Hepatocyte (in vitro differentiated cells): ENCODE results near the gene ATP6V1F. TPM values are rescaled to one million over a fixed set of nuclear protein-coding genes. Genes with fewer than 3 reads are reported as not detected.

Experiments used
- DNase-seq: peaks from one replicate; pipeline ENCODE4 v3.0.0-alpha.2; 2016; ENCODE audit warnings: low spot score
- H2AFZ ChIP-seq: fragments of 200-600 bp; sonication (generic); 2 replicates; pipeline ENCODE4 v1.6.0; 2016; ENCODE audit warnings: antibody characterized with exemption, mild to moderate bottlenecking
- H3K27ac ChIP-seq: fragments of 200-600 bp; sonication (generic); 2 replicates; pipeline ENCODE4 v1.5.1; 2016; ENCODE audit warnings: mild to moderate bottlenecking
- H3K27me3 ChIP-seq: fragments of 200-600 bp; sonication (generic); 2 replicates; pipeline ENCODE4 v1.6.1; 2016
- H3K36me3 ChIP-seq: fragments of 200-600 bp; sonication (generic); replicated peaks from 2 replicates; pipeline ENCODE4 v1.5.1; 2016; ENCODE audit warnings: low read depth; ENCODE audit not compliant: insufficient read depth
- H3K4me1 ChIP-seq: fragments of 200-600 bp; sonication (generic); 2 replicates; pipeline ENCODE4 v1.5.1; 2016; ENCODE audit warnings: mild to moderate bottlenecking, moderate library complexity; ENCODE audit not compliant: insufficient read depth
- H3K4me2 ChIP-seq: fragments of 200-600 bp; sonication (generic); 2 replicates; pipeline ENCODE4 v1.6.0; 2016
- H3K4me3 ChIP-seq: fragments of 200-600 bp; sonication (generic); 2 replicates; pipeline ENCODE4 v1.5.1; 2016; ENCODE audit warnings: mild to moderate bottlenecking
- H3K79me2 ChIP-seq: fragments of 200-600 bp; sonication (generic); 2 replicates; pipeline ENCODE4 v1.6.0; 2017; ENCODE audit warnings: mild to moderate bottlenecking
- H3K9me2 ChIP-seq: fragments of 200-600 bp; sonication (generic); replicated peaks from 2 replicates; pipeline ENCODE4 v1.6.0; 2017; ENCODE audit warnings: mild to moderate bottlenecking; ENCODE audit not compliant: insufficient read depth
- H3K9me3 ChIP-seq: fragments of 200-600 bp; sonication (generic); 2 replicates; pipeline ENCODE4 v1.5.1; 2016; ENCODE audit warnings: low read depth, mild to moderate bottlenecking
- H4K20me1 ChIP-seq: fragments of 200-600 bp; sonication (generic); 2 replicates; pipeline ENCODE4 v1.6.0; 2016; ENCODE audit warnings: mild to moderate bottlenecking; ENCODE audit not compliant: insufficient read depth, poor library complexity, severe bottlenecking
- CTCF ChIP-seq: fragments of 200-600 bp; sonication (generic); IDR thresholded peaks from 2 replicates; pipeline ENCODE4 v1.5.1; 2016; ENCODE audit warnings: antibody characterized with exemption, mild to moderate bottlenecking; ENCODE audit not compliant: poor library complexity
- EZH2 ChIP-seq: fragments of 200-600 bp; sonication (generic); IDR thresholded peaks from 2 replicates; pipeline ENCODE4 v1.6.1; 2016; ENCODE audit warnings: antibody characterized with exemption, mild to moderate bottlenecking, borderline replicate concordance
- EZH2phosphoT487 ChIP-seq: fragments of 200-600 bp; sonication (generic); IDR thresholded peaks from one replicate; pipeline ENCODE4 v1.6.1; 2018; ENCODE audit warnings: antibody characterized with exemption, mild to moderate bottlenecking, low read depth, moderate library complexity; ENCODE audit not compliant: unreplicated experiment, severe bottlenecking
- WGBS: methylation state at CpG from one replicate; pipeline ENCODE4 v1.1.6; 2016; ENCODE audit warnings: low lambda C conversion rate; ENCODE audit errors: missing lambda C conversion rate; 5-methylcytosine and 5-hydroxymethylcytosine counted together
- polyA plus RNA-seq: library from polyadenylated mRNA; unstranded; fragments of >200 nt; fragmentation: Nextera tagmentation; extraction: Ambion mirVana; gene quantifications from 2 replicates; pipeline ENCODE4 v1.2.1, GENCODE V29; 2016
- total RNA-seq: library from RNA; depleted of rRNA; stranded (reverse); fragments of >200 nt; gene quantifications from 2 replicates; pipeline ENCODE4 v1.2.3, GENCODE V29; 2014

The ATP6V1F gene
- total and polyA plus RNA-seq, 2 experiments from 2014 or later, result 184 to 422 TPM

GRCh38 chr7:128887169-128888038, 24.7 kb downstream of the ATP6V1F start:
- TF ChIP-seq EZH2, result no peak
- no peak for TF ChIP-seq CTCF
- TF ChIP-seq EZH2phosphoT487, result no peak
- H3K4me2 ChIP-seq, result no peak overlapping the region
- H3K36me3 ChIP-seq, result no peaks in the 10 kb centered on the region
- no peaks in the 10 kb centered on the region for H3K4me1 ChIP-seq
- no peak overlapping the region for H2AFZ ChIP-seq
- 91% methylated on average over 7 of the region's 7 CpGs for WGBS
- peaks cover 5% of the 10 kb centered on the region for H3K27me3 ChIP-seq
- H3K79me2 ChIP-seq, result no peaks in the 10 kb centered on the region
- DNase-seq, result no peak
- H3K9me3 ChIP-seq, result no peaks in the 10 kb centered on the region
- no peak overlapping the region for H3K4me3 ChIP-seq
- no peak overlapping the region for H3K27ac ChIP-seq
- no peaks in the 10 kb centered on the region for H4K20me1 ChIP-seq
- H3K9me2 ChIP-seq, result no peaks in the 10 kb centered on the region

- Histone ChIP-seq H3K4me3 (no peak overlapping the region), H3K9me3 (no peaks in the 10 kb centered on the region), H4K20me1 (no peaks in the 10 kb centered on the region), H3K9me2 (no peaks in the 10 kb centered on the region), H3K79me2 (no peaks in the 10 kb centered on the region), H3K36me3 (no peaks in the 10 kb centered on the region), H3K27me3 (peaks cover 5% of the 10 kb centered on the region), H3K27ac (no peak overlapping the region), H2AFZ (no peak overlapping the region), H3K4me1 (no peaks in the 10 kb centered on the region), H3K4me2 (no peak overlapping the region)
- WGBS, result 87% methylated on average over 7 of the region's 7 CpGs
- no peak for TF ChIP-seq CTCF
- no peak for TF ChIP-seq EZH2phosphoT487
- no peak for TF ChIP-seq EZH2
- no peak for DNase-seq
Observed at GRCh38 chr7:128888039-128888755, 25.5 kb downstream of the ATP6V1F start.

GRCh38 chr7:128888756-128889095, 26.1 kb downstream of the ATP6V1F start:
- Histone ChIP-seq H4K20me1 (no peaks in the 10 kb centered on the region), H3K79me2 (no peaks in the 10 kb centered on the region), H3K4me1 (no peaks in the 10 kb centered on the region), H3K4me2 (no peak overlapping the region), H3K9me2 (no peaks in the 10 kb centered on the region), H3K36me3 (no peaks in the 10 kb centered on the region), H3K9me3 (no peaks in the 10 kb centered on the region), H3K27me3 (peaks cover 5% of the 10 kb centered on the region), H3K27ac (no peak overlapping the region), H3K4me3 (no peak overlapping the region), H2AFZ (no peak overlapping the region)
- 80% methylated on average over 11 of the region's 11 CpGs for WGBS
- no peak for DNase-seq
- TF ChIP-seq EZH2, result no peak
- no peak for TF ChIP-seq CTCF
- no peak for TF ChIP-seq EZH2phosphoT487
